Mesendoderm (in vitro differentiated cells): ENCODE measurements around the gene PLXNA1.

Source experiments
- DNase-seq: peaks from one replicate; pipeline ENCODE4 v3.0.0; 2013
- H2AK5ac ChIP-seq: 2 replicates; pipeline ENCODE4 v1.6.1; 2013; ENCODE audit warnings: low read length, inconsistent platforms
- H2BK120ac ChIP-seq: 2 replicates; pipeline ENCODE4 v1.6.1; 2013; ENCODE audit warnings: low read depth, mild to moderate bottlenecking, low read length, moderate library complexity, mixed read lengths
- H2BK15ac ChIP-seq: replicated peaks from 2 replicates; pipeline ENCODE4 v1.6.1; 2013; ENCODE audit warnings: low read depth, mild to moderate bottlenecking, moderate library complexity
- H2BK5ac ChIP-seq: 2 replicates; pipeline ENCODE4 v1.6.1; 2013; ENCODE audit warnings: low read length, inconsistent platforms
- H3K18ac ChIP-seq: 2 replicates; pipeline ENCODE4 v1.6.1; 2013; ENCODE audit warnings: mild to moderate bottlenecking, low read length, mixed read lengths
- H3K23ac ChIP-seq: one replicate; pipeline ENCODE4 v1.6.1; 2013; ENCODE audit warnings: low read length
- H3K27ac ChIP-seq: 2 replicates; pipeline ENCODE4 v1.5.1; 2013; ENCODE audit warnings: low read depth, mild to moderate bottlenecking, inconsistent platforms, low read length, moderate library complexity
- H3K27me3 ChIP-seq: 2 replicates; pipeline ENCODE4 v1.6.1; 2013; ENCODE audit warnings: low read length, control low read depth, mild to moderate bottlenecking, inconsistent platforms; ENCODE audit not compliant: insufficient read depth, poor library complexity
- H3K36me3 ChIP-seq: 2 replicates; pipeline ENCODE4 v1.6.1; 2013; ENCODE audit warnings: low read length, inconsistent platforms; ENCODE audit not compliant: control insufficient read depth, insufficient read depth
- H3K4ac ChIP-seq: one replicate; pipeline ENCODE4 v1.6.1; 2013; ENCODE audit warnings: low read depth, mild to moderate bottlenecking, low read length, moderate library complexity
- H3K4me1 ChIP-seq: 2 replicates; pipeline ENCODE4 v1.6.1; 2013; ENCODE audit warnings: low read depth, low read length, inconsistent platforms; ENCODE audit not compliant: control insufficient read depth
- H3K4me2 ChIP-seq: 2 replicates; pipeline ENCODE4 v1.6.1; 2013; ENCODE audit warnings: low read length
- H3K4me3 ChIP-seq: 2 replicates; pipeline ENCODE4 v1.5.1; 2013; ENCODE audit warnings: mild to moderate bottlenecking, low read length
- H3K56ac ChIP-seq: one replicate; pipeline ENCODE4 v1.6.1; 2013; ENCODE audit warnings: low read length
- H3K79me1 ChIP-seq: 2 replicates; pipeline ENCODE4 v1.6.1; 2013; ENCODE audit warnings: low read length, inconsistent platforms
- H3K79me2 ChIP-seq: 2 replicates; pipeline ENCODE4 v1.6.1; 2013; ENCODE audit warnings: mild to moderate bottlenecking, low read length; ENCODE audit not compliant: control insufficient read depth, insufficient read depth
- H3K9ac ChIP-seq: 2 replicates; pipeline ENCODE4 v1.6.1; 2013; ENCODE audit warnings: low read length, inconsistent platforms
- H4K5ac ChIP-seq: one replicate; pipeline ENCODE4 v1.6.1; 2013; ENCODE audit warnings: low read length
- H4K8ac ChIP-seq: one replicate; pipeline ENCODE4 v1.6.1; 2013; ENCODE audit warnings: low read depth, mild to moderate bottlenecking, control low read depth, low read length, moderate library complexity
- WGBS: extraction: QIAGEN DNeasy Blood & Tissue Kit; methylation state at CpG from one replicate; pipeline ENCODE4 v1.1.7; 2013; ENCODE audit warnings: low lambda C conversion rate, missing lambda C conversion rate; ENCODE audit not compliant: insufficient coverage; ENCODE audit errors: extremely low coverage; 5-methylcytosine and 5-hydroxymethylcytosine counted together

Gene PLXNA1

DNA sequence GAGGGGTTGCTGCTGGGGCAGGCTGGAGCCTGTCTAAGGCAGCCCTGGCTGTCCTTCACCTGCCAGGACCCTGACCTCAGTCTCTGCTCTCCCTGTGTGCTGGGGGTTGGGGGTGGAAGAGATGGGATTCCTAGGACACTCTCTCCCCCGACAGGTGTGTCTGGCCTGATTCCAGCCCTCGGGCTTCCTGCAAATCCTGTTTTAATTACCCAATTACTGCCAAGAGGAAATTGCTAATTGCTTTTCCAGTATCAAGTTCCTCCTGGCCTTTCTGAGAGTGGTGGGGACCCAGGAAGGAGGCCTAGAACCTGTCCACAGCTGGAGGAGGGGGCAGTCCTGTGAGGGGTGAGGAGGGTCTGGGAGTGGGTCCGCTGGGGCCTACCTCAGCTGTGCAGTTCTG lies 15.8 kb downstream of the PLXNA1 start:
- no peak overlapping the region for H2BK5ac ChIP-seq
- H3K36me3 ChIP-seq: no peaks in the 10 kb centered on the region
- H3K23ac ChIP-seq: no peak overlapping the region
- no peak overlapping the region for H3K4ac ChIP-seq
- H3K79me2 ChIP-seq: peaks cover 15% of the 10 kb centered on the region
- no CpG with 5 or more reads among the region's 3 CpGs for WGBS
- no peak overlapping the region for H3K4me3 ChIP-seq
- no peak overlapping the region for H3K4me2 ChIP-seq
- H3K27ac ChIP-seq: no peak overlapping the region
- H3K18ac ChIP-seq: no peak overlapping the region
- H3K9ac ChIP-seq: no peak overlapping the region
- H3K4me1 ChIP-seq: peaks cover 9% of the 10 kb centered on the region
- no peak overlapping the region for H4K8ac ChIP-seq
- H3K79me1 ChIP-seq: peaks cover 32% of the 10 kb centered on the region
- no peak overlapping the region for H4K5ac ChIP-seq
- H2BK120ac ChIP-seq: no peak overlapping the region
- no peak for DNase-seq
- no peaks in the 10 kb centered on the region for H3K27me3 ChIP-seq
- H3K56ac ChIP-seq: no peak overlapping the region
- no peak overlapping the region for H2AK5ac ChIP-seq
- no peak overlapping the region for H2BK15ac ChIP-seq

DNA sequence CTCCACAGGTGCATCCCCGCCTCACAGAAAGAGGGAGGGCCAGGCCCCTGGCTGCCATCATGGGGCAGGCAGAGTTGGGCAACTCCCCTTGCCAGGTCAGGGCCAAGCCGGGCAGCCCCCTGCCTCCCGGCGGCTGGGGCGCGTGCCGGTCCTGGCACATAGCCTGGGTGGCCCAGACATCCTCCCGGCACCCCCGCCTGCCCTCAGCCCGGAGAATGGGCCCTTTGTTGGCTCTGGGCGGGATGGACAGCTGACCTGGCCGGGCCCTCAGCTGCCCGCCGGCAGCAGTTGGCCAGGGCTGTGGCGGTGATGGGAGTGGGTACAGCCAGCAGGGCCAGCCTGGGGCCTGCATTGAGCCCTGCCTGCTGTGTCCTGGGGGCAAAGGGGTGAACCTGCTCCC lies 16.5 kb downstream of the PLXNA1 start:
- Histone ChIP-seq H3K79me2 (peaks cover 15% of the 10 kb centered on the region), H3K79me1 (peaks cover 33% of the 10 kb centered on the region), H3K18ac (no peak overlapping the region), H4K8ac (no peak overlapping the region), H3K9ac (no peak overlapping the region), H3K4me1 (peaks cover 9% of the 10 kb centered on the region), H3K4me2 (no peak overlapping the region), H2BK15ac (no peak overlapping the region), H3K56ac (no peak overlapping the region), H2AK5ac (no peak overlapping the region), H2BK120ac (no peak overlapping the region), H3K23ac (no peak overlapping the region), H3K27ac (no peak overlapping the region), H3K36me3 (no peaks in the 10 kb centered on the region), H4K5ac (no peak overlapping the region), H2BK5ac (no peak overlapping the region), H3K4me3 (no peak overlapping the region), H3K27me3 (no peaks in the 10 kb centered on the region), H3K4ac (no peak overlapping the region)
- WGBS: no CpG with 5 or more reads among the region's 15 CpGs
- no peak for DNase-seq

- no peak overlapping the region for H2BK15ac ChIP-seq
- H3K4me2 ChIP-seq: no peak overlapping the region
- H3K9ac ChIP-seq: no peak overlapping the region
- no peak for DNase-seq
- H3K27me3 ChIP-seq: no peaks in the 10 kb centered on the region
- peaks cover 33% of the 10 kb centered on the region for H3K79me1 ChIP-seq
- no peak overlapping the region for H2BK5ac ChIP-seq
- no peaks in the 10 kb centered on the region for H3K36me3 ChIP-seq
- no peak overlapping the region for H2AK5ac ChIP-seq
- H3K23ac ChIP-seq: no peak overlapping the region
- no peak overlapping the region for H4K5ac ChIP-seq
- H2BK120ac ChIP-seq: no peak overlapping the region
- H3K4me3 ChIP-seq: no peak overlapping the region
- H3K27ac ChIP-seq: no peak overlapping the region
- H3K18ac ChIP-seq: no peak overlapping the region
- H3K4me1 ChIP-seq: peaks cover 9% of the 10 kb centered on the region
- no peak overlapping the region for H3K4ac ChIP-seq
- H3K79me2 ChIP-seq: peaks cover 15% of the 10 kb centered on the region
- H4K8ac ChIP-seq: no peak overlapping the region
- no CpG with 5 or more reads among the region's 15 CpGs for WGBS
- H3K56ac ChIP-seq: no peak overlapping the region
Measured at GRCh38 chr3:127000119-127000518, 17.2 kb downstream of the PLXNA1 start.

- no peak overlapping the region for H2AK5ac ChIP-seq
- no peak overlapping the region for H2BK5ac ChIP-seq
- H3K4me3 ChIP-seq: no peak overlapping the region
- no peak for DNase-seq
- no peak overlapping the region for H3K18ac ChIP-seq
- H3K23ac ChIP-seq: no peak overlapping the region
- no peak overlapping the region for H3K4ac ChIP-seq
- no CpG with 5 or more reads among the region's 12 CpGs for WGBS
- peaks cover 9% of the 10 kb centered on the region for H3K4me1 ChIP-seq
- peaks cover 31% of the 10 kb centered on the region for H3K79me1 ChIP-seq
- peaks cover 13% of the 10 kb centered on the region for H3K79me2 ChIP-seq
- H3K27ac ChIP-seq: no peak overlapping the region
- no peaks in the 10 kb centered on the region for H3K27me3 ChIP-seq
- H3K9ac ChIP-seq: no peak overlapping the region
- H3K4me2 ChIP-seq: no peak overlapping the region
- H3K56ac ChIP-seq: no peak overlapping the region
- no peak overlapping the region for H2BK120ac ChIP-seq
- no peak overlapping the region for H4K8ac ChIP-seq
- no peak overlapping the region for H4K5ac ChIP-seq
- H3K36me3 ChIP-seq: no peaks in the 10 kb centered on the region
- no peak overlapping the region for H2BK15ac ChIP-seq
Measured at GRCh38 chr3:127000761-127001160, 17.8 kb downstream of the PLXNA1 start.

GRCh38 chr3:127001486-127002194 lies 18.7 kb downstream of the PLXNA1 start:
- H3K4me2 ChIP-seq: no peak overlapping the region
- peak overlapping the region; percentile 4 for H3K27ac ChIP-seq
- H3K79me2 ChIP-seq: peaks cover 11% of the 10 kb centered on the region
- no peak overlapping the region for H2BK120ac ChIP-seq
- no peak overlapping the region for H4K5ac ChIP-seq
- no peaks in the 10 kb centered on the region for H3K36me3 ChIP-seq
- H3K27me3 ChIP-seq: no peaks in the 10 kb centered on the region
- no CpG with 5 or more reads among the region's 23 CpGs for WGBS
- H2AK5ac ChIP-seq: no peak overlapping the region
- H3K4ac ChIP-seq: no peak overlapping the region
- no peak overlapping the region for H3K18ac ChIP-seq
- DNase-seq: no peak
- peak overlapping the region; percentile 63 for H3K56ac ChIP-seq
- H2BK5ac ChIP-seq: peak overlapping the region; percentile 6
- no peak overlapping the region for H3K4me3 ChIP-seq
- peak overlapping the region; percentile 31 for H3K9ac ChIP-seq
- H4K8ac ChIP-seq: no peak overlapping the region
- peaks cover 9% of the 10 kb centered on the region for H3K4me1 ChIP-seq
- no peak overlapping the region for H2BK15ac ChIP-seq
- peaks cover 25% of the 10 kb centered on the region for H3K79me1 ChIP-seq
- H3K23ac ChIP-seq: no peak overlapping the region
